HepG2 (cell line): Measurements from ENCODE around the gene PSMD1. TPM values are rescaled to one million over a fixed set of nuclear protein-coding genes. Genes with fewer than 3 reads are reported as not detected.

Source experiments
- FOXC1 ChIP-seq: sonication (generic); formaldehyde crosslinking; IDR thresholded peaks from 2 replicates; pipeline ENCODE4 v1.8.0; 2022; ENCODE audit warnings: mild to moderate bottlenecking, missing genetic modification reagents, borderline replicate concordance
- FOXO4 ChIP-seq: sonication (generic); formaldehyde crosslinking; conservative IDR thresholded peaks from 2 replicates; pipeline ENCODE4 v1.8.1; 2023; ENCODE audit warnings: missing genetic modification reagents
- GLMP ChIP-seq: sonication (generic); formaldehyde crosslinking; IDR thresholded peaks from 2 replicates; pipeline ENCODE4 v1.9.0; 2021; ENCODE audit warnings: missing genetic modification reagents, mild to moderate bottlenecking, borderline replicate concordance
- HDAC6 ChIP-seq: fragments of 200-600 bp; sonication (generic); IDR thresholded peaks from 2 replicates; pipeline ENCODE4 v1.7.0; 2017; ENCODE audit warnings: mild to moderate bottlenecking, antibody characterized with exemption, low read length, low read depth
- HES4 ChIP-seq: sonication (generic); formaldehyde crosslinking; IDR thresholded peaks from 2 replicates; pipeline ENCODE4 v1.9.0; 2021; ENCODE audit warnings: mild to moderate bottlenecking, missing genetic modification reagents, borderline replicate concordance
- HNRNPK ChIP-seq: fragments of 200-400 bp; formaldehyde crosslinking; IDR thresholded peaks from 2 replicates; pipeline ENCODE4 v1.6.1; 2018; ENCODE audit warnings: low read length, low read depth, moderate library complexity, mild to moderate bottlenecking; ENCODE audit not compliant: poor library complexity, severe bottlenecking
- IKZF4 ChIP-seq: sonication (generic); formaldehyde crosslinking; IDR thresholded peaks from 2 replicates; pipeline ENCODE4 v1.5.1; 2020; ENCODE audit warnings: borderline replicate concordance, mild to moderate bottlenecking, low read depth, missing genetic modification reagents; ENCODE audit errors: not compliant biosample characterization
- MATR3 ChIP-seq: sonication (generic); formaldehyde crosslinking; IDR thresholded peaks from 2 replicates; pipeline ENCODE4 v1.4.0; 2020; ENCODE audit warnings: missing genetic modification reagents
- MZF1 ChIP-seq: sonication (generic); formaldehyde crosslinking; IDR thresholded peaks from 2 replicates; pipeline ENCODE4 v1.8.1; 2023; ENCODE audit warnings: mild to moderate bottlenecking, missing genetic modification reagents, borderline replicate concordance
- NCOA1 ChIP-seq: sonication (generic); formaldehyde crosslinking; IDR thresholded peaks from 2 replicates; pipeline ENCODE4 v1.9.0; 2021; ENCODE audit warnings: missing genetic modification reagents
- TBP ChIP-seq: sonication (generic); formaldehyde crosslinking; IDR thresholded peaks from 2 replicates; pipeline ENCODE4 v1.5.0; 2020; ENCODE audit warnings: missing genetic modification reagents
- TOPORS ChIP-seq: sonication (generic); formaldehyde crosslinking; IDR thresholded peaks from 2 replicates; pipeline ENCODE4 v1.8.0; 2023; ENCODE audit warnings: mild to moderate bottlenecking, missing genetic modification reagents
- ZKSCAN1 ChIP-seq: fragments of 150-350 bp; IDR thresholded peaks from 2 replicates; pipeline ENCODE4 v1.6.1; 2014; ENCODE audit warnings: low read length
- ZNF101 ChIP-seq: sonication (generic); formaldehyde crosslinking; IDR thresholded peaks from 2 replicates; pipeline ENCODE4 v1.4.0; 2020; ENCODE audit warnings: mild to moderate bottlenecking, low read depth, missing genetic modification reagents, borderline replicate concordance
- ZNF333 ChIP-seq: sonication (generic); formaldehyde crosslinking; IDR thresholded peaks from 2 replicates; pipeline ENCODE4 v1.4.0; 2020; ENCODE audit warnings: mild to moderate bottlenecking, missing genetic modification reagents, borderline replicate concordance
- ZNF512B ChIP-seq: sonication (generic); formaldehyde crosslinking; IDR thresholded peaks from 2 replicates; pipeline ENCODE4 v1.5.1; 2020; ENCODE audit warnings: missing genetic modification reagents, mild to moderate bottlenecking, borderline replicate concordance
- ZNF749 ChIP-seq: sonication (generic); formaldehyde crosslinking; IDR thresholded peaks from 2 replicates; pipeline ENCODE4 v1.8.0; 2022; ENCODE audit warnings: mild to moderate bottlenecking, missing genetic modification reagents, moderate library complexity, borderline replicate concordance
- ZSCAN30 ChIP-seq: sonication (generic); formaldehyde crosslinking; IDR thresholded peaks from 2 replicates; pipeline ENCODE4 v1.5.0; 2020; ENCODE audit warnings: mild to moderate bottlenecking, missing genetic modification reagents
- polyA plus RNA-seq, 8 experiments: library from polyadenylated mRNA; depleted of rRNA in 3 of 8; stranded (reverse) in 7 of 8; unstranded in 1 of 8; fragments of >200 nt; fragmentation: Illumina TruSeq in 4 of 8; extraction: Trizol in 4 of 8; gene quantifications; 2 replicates each; pipeline versions ENCODE4 v1.2.1 to v1.2.3, GENCODE V29; 2011 to 2016; ENCODE audit warnings: low read depth in 4 of 8, missing spikeins in 1 of 8, mixed read lengths in 1 of 8; ENCODE audit not compliant: insufficient read depth in 1 of 8
- total RNA-seq, 5 experiments: library from RNA; depleted of rRNA; stranded (reverse); fragments of >200 nt; fragmentation: Illumina TruSeq; extraction: Trizol; gene quantifications; 2 replicates each; pipeline ENCODE4 v1.2.3, GENCODE V29; 2016; ENCODE audit warnings: low read depth in 1 of 5
- TF ChIP-seq, protein P1 (sequence below): sonication (generic); formaldehyde crosslinking; IDR thresholded peaks from 2 replicates; pipeline ENCODE4 v1.4.0; 2020; ENCODE audit warnings: missing genetic modification reagents, borderline replicate concordance
- TF ChIP-seq, protein P2 (sequence below): sonication (generic); formaldehyde crosslinking; IDR thresholded peaks from 2 replicates; pipeline ENCODE4 v1.4.0; 2020; ENCODE audit warnings: missing genetic modification reagents

The PSMD1 gene
- total and polyA plus RNA-seq, 2 of the 13 experiments (the other 11 are each of a cell fraction or from before 2014, with no cell fraction given) = 136 to 191 TPM

DNA sequence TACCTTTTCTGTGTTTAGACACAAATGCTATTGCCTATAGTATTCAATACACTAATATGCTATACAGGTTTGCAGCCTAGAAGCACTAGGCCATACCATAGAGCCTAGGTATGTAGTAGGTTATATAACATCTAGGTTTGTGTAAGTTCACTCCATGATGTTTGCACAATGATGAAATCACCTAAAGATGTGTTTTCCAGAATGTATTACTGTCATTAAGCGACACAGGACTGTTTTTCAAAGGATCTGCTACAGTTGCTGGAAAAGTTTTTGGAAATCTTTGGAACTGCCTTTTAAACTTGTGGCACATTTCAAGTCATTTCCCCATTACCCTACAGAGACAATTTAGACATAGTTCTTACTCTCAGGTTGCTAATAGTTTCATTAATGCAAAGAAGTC lies 9.3 kb downstream of the PSMD1 start (continued):
- TF ChIP-seq, protein P1, sequence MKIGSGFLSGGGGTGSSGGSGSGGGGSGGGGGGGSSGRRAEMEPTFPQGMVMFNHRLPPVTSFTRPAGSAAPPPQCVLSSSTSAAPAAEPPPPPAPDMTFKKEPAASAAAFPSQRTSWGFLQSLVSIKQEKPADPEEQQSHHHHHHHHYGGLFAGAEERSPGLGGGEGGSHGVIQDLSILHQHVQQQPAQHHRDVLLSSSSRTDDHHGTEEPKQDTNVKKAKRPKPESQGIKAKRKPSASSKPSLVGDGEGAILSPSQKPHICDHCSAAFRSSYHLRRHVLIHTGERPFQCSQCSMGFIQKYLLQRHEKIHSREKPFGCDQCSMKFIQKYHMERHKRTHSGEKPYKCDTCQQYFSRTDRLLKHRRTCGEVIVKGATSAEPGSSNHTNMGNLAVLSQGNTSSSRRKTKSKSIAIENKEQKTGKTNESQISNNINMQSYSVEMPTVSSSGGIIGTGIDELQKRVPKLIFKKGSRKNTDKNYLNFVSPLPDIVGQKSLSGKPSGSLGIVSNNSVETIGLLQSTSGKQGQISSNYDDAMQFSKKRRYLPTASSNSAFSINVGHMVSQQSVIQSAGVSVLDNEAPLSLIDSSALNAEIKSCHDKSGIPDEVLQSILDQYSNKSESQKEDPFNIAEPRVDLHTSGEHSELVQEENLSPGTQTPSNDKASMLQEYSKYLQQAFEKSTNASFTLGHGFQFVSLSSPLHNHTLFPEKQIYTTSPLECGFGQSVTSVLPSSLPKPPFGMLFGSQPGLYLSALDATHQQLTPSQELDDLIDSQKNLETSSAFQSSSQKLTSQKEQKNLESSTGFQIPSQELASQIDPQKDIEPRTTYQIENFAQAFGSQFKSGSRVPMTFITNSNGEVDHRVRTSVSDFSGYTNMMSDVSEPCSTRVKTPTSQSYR (CRISPR knock-in tag) = no peak
- TF ChIP-seq FOXC1 (no peak), ZNF333 (CRISPR knock-in tag) (no peak), TBP (CRISPR knock-in tag) (no peak), ZNF101 (CRISPR knock-in tag) (no peak), ZKSCAN1 (no peak), HES4 (CRISPR knock-in tag) (no peak), MATR3 (CRISPR knock-in tag) (no peak), ZSCAN30 (no peak), GLMP (CRISPR knock-in tag) (no peak), FOXO4 (CRISPR knock-in tag) (no peak), HNRNPK (no peak), HDAC6 (no peak), NCOA1 (CRISPR knock-in tag) (no peak), TOPORS (CRISPR knock-in tag) (no peak), MZF1 (CRISPR knock-in tag) (no peak), ZNF512B (CRISPR knock-in tag) (no peak), ZNF749 (CRISPR knock-in tag) (no peak), IKZF4 (no peak)
- TF ChIP-seq, protein P2, sequence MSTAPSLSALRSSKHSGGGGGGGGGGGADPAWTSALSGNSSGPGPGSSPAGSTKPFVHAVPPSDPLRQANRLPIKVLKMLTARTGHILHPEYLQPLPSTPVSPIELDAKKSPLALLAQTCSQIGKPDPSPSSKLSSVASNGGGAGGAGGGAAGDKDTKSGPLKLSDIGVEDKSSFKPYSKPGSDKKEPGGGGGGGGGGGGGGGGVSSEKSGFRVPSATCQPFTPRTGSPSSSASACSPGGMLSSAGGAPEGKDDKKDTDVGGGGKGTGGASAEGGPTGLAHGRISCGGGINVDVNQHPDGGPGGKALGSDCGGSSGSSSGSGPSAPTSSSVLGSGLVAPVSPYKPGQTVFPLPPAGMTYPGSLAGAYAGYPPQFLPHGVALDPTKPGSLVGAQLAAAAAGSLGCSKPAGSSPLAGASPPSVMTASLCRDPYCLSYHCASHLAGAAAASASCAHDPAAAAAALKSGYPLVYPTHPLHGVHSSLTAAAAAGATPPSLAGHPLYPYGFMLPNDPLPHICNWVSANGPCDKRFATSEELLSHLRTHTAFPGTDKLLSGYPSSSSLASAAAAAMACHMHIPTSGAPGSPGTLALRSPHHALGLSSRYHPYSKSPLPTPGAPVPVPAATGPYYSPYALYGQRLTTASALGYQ (CRISPR knock-in tag) = no peak
